Measurements from ENCODE around the gene HK1. TPM values are rescaled to one million over a fixed set of nuclear protein-coding genes. Genes with fewer than 3 reads are reported as not detected.

HK1 gene
- polyA plus RNA-seq, 3 donors from 2014 or later: 48.8 to 96.3 (median 72.2) TPM

DNA sequence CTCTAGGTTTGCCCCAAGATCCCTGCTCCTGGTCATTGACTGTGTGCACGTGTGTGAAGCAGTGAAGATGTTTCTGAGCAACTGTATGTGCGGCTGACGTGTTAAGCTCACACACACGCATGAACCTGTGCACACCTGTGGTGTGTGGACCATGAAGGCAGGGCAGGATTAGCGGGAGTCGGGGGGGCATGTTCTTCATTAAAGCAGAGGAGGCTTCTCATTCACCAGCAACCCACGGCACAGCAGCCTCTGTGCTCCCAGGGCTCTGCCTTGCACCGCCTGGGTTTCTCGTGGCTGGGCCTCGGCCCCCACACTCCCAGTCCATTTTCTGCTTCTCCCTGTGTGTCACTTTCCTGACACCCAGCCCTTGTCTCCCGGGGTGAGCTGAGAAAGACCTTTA is 139.2 kb downstream of the HK1 start:
- Mint-ChIP-seq H3K27me3 (ENCODE audit: low read depth in 3 of 3) (peaks cover 0 to 3% (median 3%) of the 10 kb centered on the region in 3 donors), H3K27ac (no peak overlapping the region), H3K4me3 (no peak overlapping the region), H3K9me3 (peaks cover 0 to 3% (median 0%) of the 10 kb centered on the region in 6 donors), H3K4me1 (peaks cover 0 to 2% of the 10 kb centered on the region in 2 donors), H3K36me3 (no peaks in the 10 kb centered on the region)
- DNase-seq: no peak

DNA sequence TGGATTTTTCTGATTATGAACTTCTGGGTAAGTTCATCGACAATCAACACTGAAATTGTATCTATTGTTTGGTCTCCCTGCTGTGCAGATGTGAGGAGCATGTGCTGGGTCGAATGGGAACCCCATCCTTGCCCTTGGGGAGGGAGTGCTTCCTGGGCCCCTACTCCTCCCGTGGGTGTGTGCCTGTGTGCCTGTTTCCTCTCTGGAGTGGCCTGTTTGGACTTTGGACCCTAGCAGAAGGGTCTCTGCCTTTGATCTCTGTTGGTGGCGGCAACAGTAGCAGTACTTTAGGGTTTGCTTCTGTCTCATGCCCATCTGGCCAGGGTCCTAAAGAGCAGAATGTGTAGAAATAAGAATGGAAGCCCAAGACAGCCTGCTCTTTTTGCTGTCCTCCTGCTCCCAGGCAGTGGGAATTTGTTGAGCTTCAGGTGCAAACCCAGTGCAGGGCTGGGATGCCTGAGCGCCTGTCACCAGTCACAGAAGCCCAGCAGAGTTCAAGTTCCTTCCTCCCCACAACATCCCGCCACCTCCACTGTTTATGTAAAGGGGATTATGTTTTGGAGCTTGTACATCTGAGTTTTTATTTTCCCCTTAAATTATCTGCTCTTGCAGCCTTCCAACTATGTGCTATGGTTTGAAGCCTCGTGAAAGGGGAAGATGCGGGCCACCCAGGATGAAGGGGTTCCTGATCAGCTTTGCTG is 139.9 kb downstream of the HK1 start:
- no peak for DNase-seq
- H3K9me3 Mint-ChIP-seq: peaks cover 0 to 3% (median 0%) of the 10 kb centered on the region in 6 donors
- H3K27me3 Mint-ChIP-seq (ENCODE audit: low read depth in 3 of 3): peaks cover 0 to 3% (median 3%) of the 10 kb centered on the region in 3 donors

DNA sequence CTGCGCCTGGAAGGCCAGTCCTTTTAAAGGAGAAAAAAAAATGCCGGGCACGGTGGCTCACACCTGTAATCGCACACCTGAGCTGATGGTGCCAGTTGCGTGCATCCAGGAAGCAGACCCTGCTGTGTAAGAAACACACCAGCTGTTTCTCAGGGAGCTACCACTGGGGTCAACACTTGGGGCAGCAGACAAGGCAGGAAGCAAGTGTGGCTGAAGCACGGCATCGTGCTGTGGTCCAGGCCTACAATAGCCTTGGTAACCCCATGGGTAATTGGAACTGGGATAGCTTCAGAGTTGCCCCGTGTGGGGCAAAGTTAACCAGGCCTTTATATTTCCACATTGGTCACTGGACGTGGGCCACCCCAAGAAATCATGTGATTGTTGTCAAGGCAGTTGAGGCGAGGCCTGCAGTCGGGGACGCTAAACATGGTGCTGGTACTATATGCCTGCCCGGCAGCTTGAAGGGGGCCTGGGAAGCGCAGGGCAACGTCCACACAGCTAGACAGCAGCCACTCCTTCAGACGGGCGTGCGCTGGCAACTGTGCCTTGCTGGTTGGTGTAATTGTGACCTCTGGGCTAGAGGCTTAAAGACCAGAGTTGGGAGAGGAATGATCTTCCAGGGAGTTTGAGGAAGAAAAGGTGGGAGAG is 140.9 kb downstream of the HK1 start:
- DNase-seq: no peak
- H3K4me1 Mint-ChIP-seq: no peaks in the 10 kb centered on the region
- H3K27me3 Mint-ChIP-seq (ENCODE audit: low read depth in 3 of 3): peaks cover 0 to 3% (median 3%) of the 10 kb centered on the region in 3 donors
- peaks cover 0 to 3% (median 0%) of the 10 kb centered on the region in 6 donors for H3K9me3 Mint-ChIP-seq
- no peak overlapping the region for H3K27ac Mint-ChIP-seq
- no peak overlapping the region for H3K4me3 Mint-ChIP-seq
- H3K36me3 Mint-ChIP-seq: no peaks in the 10 kb centered on the region

More for the DNA sequence above, 139.9 kb downstream of the HK1 start:
- H3K27ac Mint-ChIP-seq: no peak overlapping the region
- peaks cover 0 to under 1% of the 10 kb centered on the region in 2 donors for H3K4me1 Mint-ChIP-seq
- H3K36me3 Mint-ChIP-seq: no peaks in the 10 kb centered on the region
- no peak overlapping the region for H3K4me3 Mint-ChIP-seq

DNA sequence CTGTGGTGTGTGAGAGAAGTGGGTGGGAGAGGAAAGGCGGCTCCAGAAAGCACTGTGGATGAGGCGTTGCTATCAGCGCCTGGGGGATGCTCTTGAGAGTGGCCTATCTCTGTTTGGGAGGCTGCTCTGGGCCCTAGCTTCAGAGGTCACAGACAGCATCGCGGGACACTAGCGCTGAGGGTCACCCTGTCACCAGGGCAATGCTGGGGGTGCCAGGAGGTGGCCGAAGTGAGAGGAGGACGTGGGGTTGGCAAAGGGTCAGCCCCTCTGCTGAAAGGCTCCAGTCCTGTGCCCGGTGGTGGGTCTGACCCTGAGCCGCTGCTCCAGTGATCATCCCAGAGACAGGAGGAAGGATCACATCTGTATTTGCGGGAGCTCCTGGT is 141.4 kb downstream of the HK1 start:
- Mint-ChIP-seq H3K9me3 (peaks cover 0 to 3% (median 0%) of the 10 kb centered on the region in 6 donors), H3K27ac (no peak overlapping the region), H3K36me3 (no peaks in the 10 kb centered on the region), H3K4me1 (no peaks in the 10 kb centered on the region), H3K27me3 (ENCODE audit: low read depth in 3 of 3) (peaks cover 0 to 3% (median 1%) of the 10 kb centered on the region in 3 donors), H3K4me3 (no peak overlapping the region)
- no peak for DNase-seq

DNA sequence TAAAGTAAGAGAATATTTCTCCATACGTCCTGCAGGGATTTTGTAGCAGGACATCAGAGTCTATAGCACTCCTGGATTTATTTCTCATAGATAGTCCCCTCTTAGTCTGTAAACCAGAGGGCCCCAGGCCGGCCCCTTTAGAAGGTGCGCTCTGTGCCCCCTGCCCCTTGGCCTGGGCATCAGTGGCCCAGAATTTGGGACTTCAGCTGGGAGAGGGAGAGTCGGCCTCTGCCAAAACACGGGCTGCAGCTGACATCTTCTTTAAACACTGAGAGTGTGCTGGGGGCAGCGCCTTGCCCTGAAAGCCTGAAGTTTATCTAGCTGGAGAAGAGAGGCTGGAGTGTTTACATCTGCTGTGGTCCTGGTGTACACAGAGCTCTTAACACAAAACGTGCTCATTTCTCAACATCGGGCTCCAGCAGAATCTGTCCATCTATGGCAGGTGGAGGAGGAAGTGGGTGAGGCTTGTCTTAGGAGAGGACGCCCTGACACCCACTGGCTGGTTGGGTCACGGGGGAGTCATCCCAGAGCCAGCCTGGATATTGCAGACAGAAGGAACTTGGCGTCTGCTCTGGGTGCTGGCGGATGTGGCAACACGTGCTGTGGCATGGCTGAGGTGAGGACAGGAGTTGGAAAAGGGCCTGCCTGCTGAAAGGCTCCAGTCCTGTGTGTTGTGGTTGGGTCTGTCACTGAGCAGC is 143.5 kb downstream of the HK1 start:
- Mint-ChIP-seq H3K36me3 (peaks cover 0 to 3% (median 0%) of the 10 kb centered on the region in 3 donors), H3K9me3 (peaks cover 0 to 3% (median 0%) of the 10 kb centered on the region in 6 donors), H3K4me3 (no peak overlapping the region), H3K27me3 (ENCODE audit: low read depth in 3 of 3) (peaks cover 0 to 5% (median 0%) of the 10 kb centered on the region in 3 donors), H3K27ac (no peak overlapping the region), H3K4me1 (peaks cover 0 to 5% of the 10 kb centered on the region in 2 donors)
- DNase-seq: no peak

DNA sequence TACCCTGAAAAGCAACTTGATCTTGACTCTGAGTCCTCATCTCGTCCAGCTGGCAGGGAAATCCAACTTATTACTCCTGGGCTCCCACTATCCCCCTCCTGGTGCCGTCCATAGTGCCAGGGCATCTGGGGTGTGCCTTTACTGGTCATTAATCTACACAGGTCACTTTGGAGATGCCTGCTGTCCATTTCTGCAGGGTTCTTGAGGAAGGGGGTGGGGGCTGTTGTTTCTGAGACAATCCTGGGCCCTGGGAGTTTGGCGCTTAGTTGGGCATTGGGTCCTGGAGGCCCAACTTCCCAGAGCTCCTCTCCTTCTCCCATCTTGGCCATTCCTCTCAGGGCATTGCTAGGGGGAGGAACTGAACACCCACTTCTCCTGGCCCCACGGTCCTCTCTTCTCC is 144.4 kb downstream of the HK1 start:
- Mint-ChIP-seq H3K4me1 (peaks cover 0 to 10% of the 10 kb centered on the region in 2 donors), H3K36me3 (peaks cover 0 to 3% (median 0%) of the 10 kb centered on the region in 3 donors), H3K4me3 (no peak overlapping the region), H3K27me3 (ENCODE audit: low read depth in 3 of 3) (peaks cover 0 to 5% (median 0%) of the 10 kb centered on the region in 3 donors), H3K27ac (no peak overlapping the region), H3K9me3 (peaks cover 0 to 3% (median 0%) of the 10 kb centered on the region in 6 donors)
- DNase-seq: no peak

DNA sequence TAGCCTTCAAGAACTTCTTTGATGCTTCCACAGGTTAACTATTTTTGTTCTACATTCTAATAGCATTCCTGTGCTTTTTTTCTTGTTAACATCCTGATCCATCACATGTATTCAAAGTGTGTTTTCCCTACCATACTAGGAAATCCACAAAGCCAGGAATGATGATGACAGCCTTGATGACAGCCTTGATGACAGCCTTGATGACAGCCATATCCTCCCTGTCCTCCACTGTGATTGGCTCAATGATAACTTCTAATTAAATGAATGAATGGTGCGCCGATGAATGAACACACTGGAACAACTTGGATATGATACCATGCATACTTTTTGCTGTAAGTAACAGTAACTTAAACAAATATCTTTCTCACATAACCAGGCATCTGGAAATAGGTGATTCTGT is 146.7 kb downstream of the HK1 start:
- Mint-ChIP-seq H3K36me3 (peaks cover 0 to 3% (median 0%) of the 10 kb centered on the region in 3 donors), H3K4me3 (no peak overlapping the region), H3K4me1 (peaks cover 0 to 18% of the 10 kb centered on the region in 2 donors), H3K27me3 (ENCODE audit: low read depth in 3 of 3) (peaks cover 0 to 4% (median 0%) of the 10 kb centered on the region in 3 donors), H3K9me3 (peaks cover 0 to 3% (median 0%) of the 10 kb centered on the region in 6 donors), H3K27ac (no peak overlapping the region)
- DNase-seq: no peak

DNA sequence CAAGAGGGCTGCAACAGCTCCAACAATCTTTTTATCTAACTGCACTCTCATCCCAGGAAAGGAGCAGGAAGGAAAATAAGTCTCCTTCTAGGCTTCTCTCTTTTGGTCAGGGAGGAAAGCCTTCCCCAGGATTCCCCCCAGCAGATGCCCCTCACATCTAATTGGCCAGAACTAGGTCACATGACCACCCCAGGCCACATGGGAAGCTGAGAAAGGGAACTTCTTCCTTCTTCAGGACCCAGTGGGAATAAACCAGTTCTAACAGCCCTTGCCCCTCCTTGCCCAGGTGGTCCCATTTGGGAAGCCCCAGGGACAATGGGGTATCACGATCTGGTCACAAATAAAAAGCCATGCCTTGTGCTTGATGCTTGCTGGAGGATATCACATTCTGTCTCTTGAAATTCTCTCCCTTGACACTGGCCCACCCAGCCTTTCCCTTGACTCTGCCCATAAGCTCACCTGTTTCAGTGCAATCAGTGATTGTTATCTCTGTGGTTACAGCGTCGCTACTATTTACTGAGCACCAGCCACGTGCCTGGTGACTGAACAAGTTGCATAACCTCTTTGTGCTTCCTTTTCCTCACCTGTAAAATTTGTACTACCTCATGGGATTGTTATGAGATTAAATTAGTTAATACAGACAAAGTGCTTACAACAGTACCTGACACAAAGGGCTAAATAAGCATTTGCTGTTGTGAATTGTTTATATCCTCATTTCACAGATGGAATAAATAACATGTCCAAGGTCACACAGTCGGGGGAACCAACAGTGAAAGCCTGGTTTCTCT is 147.4 kb downstream of the HK1 start:
- Mint-ChIP-seq H3K9me3 (peaks cover 0 to 3% (median 0%) of the 10 kb centered on the region in 6 donors), H3K4me1 (peaks cover 0 to 18% of the 10 kb centered on the region in 2 donors), H3K4me3 (no peak overlapping the region), H3K27ac (no peak overlapping the region), H3K36me3 (peaks cover 0 to 3% (median 0%) of the 10 kb centered on the region in 3 donors), H3K27me3 (ENCODE audit: low read depth in 3 of 3) (peaks cover 0 to 4% (median 0%) of the 10 kb centered on the region in 3 donors)
- no peak for DNase-seq

DNA sequence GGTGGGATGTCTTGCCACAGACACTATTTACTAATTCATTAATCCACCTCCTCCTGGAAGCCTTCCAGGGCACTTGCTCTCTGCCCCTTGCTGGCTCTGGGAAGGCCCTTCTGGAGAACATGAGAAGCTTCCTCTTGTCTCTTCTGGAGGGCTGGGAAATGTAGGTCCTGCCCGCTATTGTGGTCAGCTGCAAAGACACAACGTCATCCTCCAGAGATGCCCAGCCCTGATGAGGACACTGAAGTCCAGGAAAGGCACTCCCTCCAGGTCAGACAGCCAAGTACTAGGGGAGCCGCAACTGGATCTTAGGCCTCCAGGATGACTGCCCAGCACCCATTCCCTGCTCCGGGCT is 148.1 kb downstream of the HK1 start:
- no peak for DNase-seq
- Mint-ChIP-seq H3K36me3 (peaks cover 0 to 3% (median 0%) of the 10 kb centered on the region in 3 donors), H3K4me1 (peaks cover 0 to 18% of the 10 kb centered on the region in 2 donors), H3K27ac (no peak overlapping the region), H3K4me3 (no peak overlapping the region), H3K27me3 (ENCODE audit: low read depth in 3 of 3) (peaks cover 0 to 4% (median 0%) of the 10 kb centered on the region in 3 donors), H3K9me3 (peaks cover 0 to 3% (median 0%) of the 10 kb centered on the region in 6 donors)

DNA sequence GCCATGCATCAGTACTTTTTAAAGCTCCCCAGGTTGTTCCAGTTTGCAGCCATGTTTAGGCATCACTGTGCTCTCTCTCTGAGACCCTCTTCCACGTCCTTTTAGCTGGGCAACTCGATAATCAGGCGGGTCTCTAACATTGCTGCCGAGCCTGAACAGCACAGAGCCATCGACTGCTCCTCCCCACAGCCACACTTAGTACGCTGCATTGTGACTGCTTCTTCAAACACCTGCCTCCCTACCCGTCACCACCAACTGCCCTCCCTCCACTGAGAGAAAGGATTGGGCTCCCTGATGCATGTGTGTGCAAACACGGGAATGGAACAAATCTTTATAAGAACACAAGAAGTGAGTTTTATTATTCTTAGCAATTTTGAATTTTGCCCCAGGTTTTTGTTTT is 149.9 kb downstream of the HK1 start:
- no peak for DNase-seq
- H3K4me1 Mint-ChIP-seq: peaks cover 0 to 18% of the 10 kb centered on the region in 2 donors
- peak overlapping the region in 1 of 6 donors; percentile 6 for H3K27ac Mint-ChIP-seq
- peaks cover 0 to 3% (median 0%) of the 10 kb centered on the region in 3 donors for H3K36me3 Mint-ChIP-seq
- H3K9me3 Mint-ChIP-seq: no peaks in the 10 kb centered on the region
- no peak overlapping the region for H3K4me3 Mint-ChIP-seq
- peaks cover 0 to 4% (median 2%) of the 10 kb centered on the region in 3 donors for H3K27me3 Mint-ChIP-seq (ENCODE audit: low read depth in 3 of 3)

DNA sequence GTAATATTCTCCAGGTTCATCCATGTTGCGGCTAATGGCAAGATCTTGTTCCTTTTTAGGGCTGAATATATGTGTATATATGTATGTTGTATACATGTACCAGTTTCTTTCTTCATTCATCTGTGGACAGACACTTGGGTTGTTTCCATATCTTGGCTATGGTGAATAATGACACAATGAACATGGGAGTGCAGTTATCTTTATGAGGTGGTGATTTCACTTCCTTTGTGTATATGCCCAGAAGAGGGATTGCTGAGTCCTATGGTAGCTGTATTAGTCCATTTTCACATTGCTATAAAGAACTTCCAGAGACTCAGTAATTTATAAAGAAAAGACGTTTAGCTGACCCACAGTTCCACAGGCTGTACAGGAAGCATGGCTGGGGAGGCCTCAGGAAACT is 155.9 kb downstream of the HK1 start:
- Mint-ChIP-seq H3K9me3 (no peaks in the 10 kb centered on the region), H3K27me3 (ENCODE audit: low read depth in 3 of 3) (peaks cover 0 to 15% (median 2%) of the 10 kb centered on the region in 3 donors), H3K27ac (no peak overlapping the region), H3K36me3 (no peaks in the 10 kb centered on the region), H3K4me1 (no peaks in the 10 kb centered on the region), H3K4me3 (no peak overlapping the region)
- DNase-seq: no peak

DNA sequence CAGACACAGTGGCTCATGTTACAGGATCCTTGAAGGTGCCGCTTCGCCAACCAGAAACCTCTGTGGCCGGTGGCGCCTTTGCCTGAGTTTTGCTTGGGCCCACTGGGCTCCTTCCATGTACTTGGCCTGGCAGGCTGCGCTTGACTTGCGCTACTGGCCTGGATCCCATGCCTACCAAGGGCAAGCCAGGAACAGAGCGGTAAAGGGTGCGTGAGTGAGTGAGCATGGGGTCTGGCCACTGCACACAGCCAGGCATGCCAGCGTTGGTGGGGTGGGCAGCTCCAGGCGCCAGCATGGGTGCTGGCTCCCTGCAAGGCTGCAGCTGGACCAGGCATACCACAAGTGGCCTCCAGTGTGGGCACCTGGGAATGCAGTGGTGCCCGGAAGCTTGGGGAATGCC is 156.6 kb downstream of the HK1 start:
- no peaks in the 10 kb centered on the region for H3K9me3 Mint-ChIP-seq
- H3K27me3 Mint-ChIP-seq (ENCODE audit: low read depth in 3 of 3): peaks cover 0 to 17% (median 2%) of the 10 kb centered on the region in 3 donors
- no peaks in the 10 kb centered on the region for H3K36me3 Mint-ChIP-seq
- no peak overlapping the region for H3K4me3 Mint-ChIP-seq
- DNase-seq: no peak
- H3K27ac Mint-ChIP-seq: no peak overlapping the region
- H3K4me1 Mint-ChIP-seq: no peaks in the 10 kb centered on the region

DNA sequence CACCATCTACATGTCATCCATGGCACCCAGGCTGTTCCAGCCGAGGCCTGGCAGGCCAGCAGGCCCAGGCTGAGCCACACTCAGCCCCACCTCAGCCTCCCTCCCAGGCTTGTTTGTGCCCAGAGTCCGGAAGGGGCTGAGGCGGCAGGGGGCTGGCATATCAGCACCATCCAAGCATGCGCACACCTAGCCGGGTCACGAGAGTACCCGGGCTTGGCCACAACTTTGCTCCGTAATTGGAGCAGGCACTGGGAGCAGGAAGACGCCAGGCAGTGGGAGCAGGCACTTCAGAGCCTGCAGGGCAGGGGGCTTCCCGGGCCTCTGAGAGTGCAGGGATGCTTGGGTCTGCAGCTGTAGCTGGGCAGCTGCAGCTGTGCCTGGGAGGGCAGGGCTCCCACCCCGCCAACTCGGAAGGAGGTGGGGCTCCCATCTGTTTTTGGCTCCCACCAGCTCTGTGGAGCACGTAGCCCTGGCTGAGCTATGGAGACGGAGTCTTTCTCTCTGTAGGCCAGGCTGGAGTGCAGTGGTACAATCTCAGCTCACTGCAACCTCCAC is 157.7 kb downstream of the HK1 start:
- no peak for DNase-seq

More for the DNA sequence above, 157.7 kb downstream of the HK1 start:
- Mint-ChIP-seq H3K27me3 (ENCODE audit: low read depth in 3 of 3) (peaks cover 0 to 19% (median 2%) of the 10 kb centered on the region in 3 donors), H3K4me3 (no peak overlapping the region), H3K9me3 (no peaks in the 10 kb centered on the region), H3K27ac (no peak overlapping the region), H3K36me3 (no peaks in the 10 kb centered on the region), H3K4me1 (no peaks in the 10 kb centered on the region)
